Endodermal cell (in vitro differentiated cells): Measurements from ENCODE around the gene EPB41L3. TPM values are rescaled to one million over a fixed set of nuclear protein-coding genes. Genes with fewer than 3 reads are reported as not detected.

Experiments
- DNase-seq: peaks from one replicate; pipeline ENCODE4 v3.0.0-alpha.2; 2017
- H3K27ac ChIP-seq: 2 replicates; pipeline ENCODE4 v1.5.1; 2013; ENCODE audit warnings: mild to moderate bottlenecking, low read depth, low read length, moderate library complexity
- H3K27me3 ChIP-seq: 2 replicates; pipeline ENCODE4 v1.6.1; 2013; ENCODE audit warnings: mild to moderate bottlenecking, low read length, moderate library complexity; ENCODE audit not compliant: insufficient read depth, control insufficient read depth, poor library complexity, severe bottlenecking
- H3K36me3 ChIP-seq: 2 replicates; pipeline ENCODE4 v1.7.0; 2013; ENCODE audit warnings: mild to moderate bottlenecking, low read length, moderate library complexity; ENCODE audit not compliant: control insufficient read depth, insufficient read depth
- H3K4me1 ChIP-seq: one replicate; pipeline ENCODE4 v1.7.0; 2013; ENCODE audit warnings: low read length; ENCODE audit not compliant: control insufficient read depth, insufficient read depth
- H3K4me3 ChIP-seq: 2 replicates; pipeline ENCODE4 v1.5.1; 2013; ENCODE audit warnings: mild to moderate bottlenecking, low read length, moderate library complexity
- H3K9ac ChIP-seq: 2 replicates; pipeline ENCODE4 v1.6.1; 2013; ENCODE audit warnings: mild to moderate bottlenecking, low read length, moderate library complexity; ENCODE audit not compliant: poor library complexity, severe bottlenecking; ENCODE audit errors: extremely low read depth
- H3K9me3 ChIP-seq: 2 replicates; pipeline ENCODE4 v1.6.1; 2013; ENCODE audit warnings: mild to moderate bottlenecking, low read length, moderate library complexity; ENCODE audit not compliant: control insufficient read depth
- H3K27ac Mint-ChIP-seq: 2 replicates; pipeline ENCODE4 v1.8.0; 2020; ENCODE audit warnings: mixed read lengths
- H3K27me3 Mint-ChIP-seq: 2 replicates; pipeline ENCODE4 v1.8.0; 2021; ENCODE audit warnings: mild to moderate bottlenecking, mixed read lengths; ENCODE audit not compliant: insufficient read depth
- H3K36me3 Mint-ChIP-seq: 2 replicates; pipeline ENCODE4 v1.8.0; 2020; ENCODE audit warnings: low read depth, mixed read lengths
- H3K4me1 Mint-ChIP-seq: 2 replicates; pipeline ENCODE4 v1.8.0; 2020; ENCODE audit warnings: mixed read lengths
- H3K4me3 Mint-ChIP-seq: 2 replicates; pipeline ENCODE4 v1.8.0; 2020; ENCODE audit warnings: mild to moderate bottlenecking, moderate library complexity, mixed read lengths
- H3K9me3 Mint-ChIP-seq: 2 replicates; pipeline ENCODE4 v1.8.0; 2020; ENCODE audit warnings: mild to moderate bottlenecking, mixed read lengths
- WGBS, 2 experiments: methylation state at CpG; one replicate each; pipeline versions ENCODE4 v1.1.5 to v1.1.7; 2013; ENCODE audit warnings: missing lambda C conversion rate in 2 of 2, mixed read lengths in 1 of 2; ENCODE audit not compliant: insufficient coverage in 1 of 2, insufficient read length in 1 of 2; 5-methylcytosine and 5-hydroxymethylcytosine counted together
- total RNA-seq, 2 donors: library from RNA; stranded (reverse); fragmentation: NEBNext Ultra II Directional in 1 of 2; extraction: Animal tissue kit (Norgen Biotek cat#: 25700) in 1 of 2; gene quantifications; 2 replicates in 1 of 2; 3 replicates in 1 of 2; pipeline ENCODE4 v1.2.1, GENCODE V29; 2021
- TF ChIP-seq, protein P1 (sequence below): fragments of 200-600 bp; sonication (generic); conservative IDR thresholded peaks from 2 replicates; pipeline ENCODE4 v1.5.0; 2021; ENCODE audit warnings: antibody characterized with exemption, mild to moderate bottlenecking

Gene EPB41L3
- total RNA-seq, 2 donors from 2014 or later: 49.3 to 51.6 TPM

DNA sequence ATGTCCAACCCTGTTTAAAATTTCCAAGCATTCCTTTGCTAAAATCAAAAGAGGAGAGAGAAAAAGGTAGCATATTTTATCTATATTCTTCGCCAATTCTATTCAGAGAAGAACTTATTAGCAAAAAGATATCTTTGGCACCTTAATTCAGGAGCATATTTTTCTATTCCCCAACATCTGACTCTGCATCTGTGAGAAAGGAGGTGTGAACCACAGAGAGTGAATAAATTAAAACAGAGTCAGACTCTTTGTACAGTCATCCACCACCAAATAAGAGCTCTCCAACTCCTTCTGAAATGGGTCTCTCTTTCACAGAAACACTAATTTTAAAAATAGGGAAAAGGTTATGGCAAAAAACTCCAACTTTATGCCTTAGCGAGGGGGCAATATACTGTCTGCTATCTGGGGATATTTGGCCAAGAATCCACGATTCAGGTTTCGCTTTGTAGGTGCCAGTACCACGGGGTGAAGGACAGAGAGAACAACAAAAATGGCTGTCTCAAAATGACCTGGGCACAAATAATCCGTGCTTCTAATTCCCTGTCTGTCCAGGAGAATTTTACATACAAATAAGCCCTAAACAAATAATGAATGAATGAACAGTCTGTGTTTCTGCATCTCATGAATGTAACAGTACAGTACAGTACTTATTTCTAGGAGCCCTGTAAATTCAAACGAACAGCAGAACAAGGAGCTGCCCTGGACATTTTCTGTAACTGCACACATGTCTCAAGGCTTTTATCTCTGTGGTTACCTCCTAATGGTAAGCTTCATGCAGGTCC is 43.4 kb downstream of the EPB41L3 start:
- Histone ChIP-seq H3K36me3 (no peaks in the 10 kb centered on the region), H3K4me3 (no peak overlapping the region), H3K27ac (no peak overlapping the region), H3K9ac (no peak overlapping the region), H3K9me3 (no peaks in the 10 kb centered on the region), H3K27me3 (no peaks in the 10 kb centered on the region), H3K4me1 (no peaks in the 10 kb centered on the region)
- WGBS, 2 experiments: 81 to 86% methylated on average over 5 to 7 of the region's 7 CpGs
- no peaks in the 10 kb centered on the region for H3K36me3 Mint-ChIP-seq
- no peaks in the 10 kb centered on the region for H3K9me3 Mint-ChIP-seq
- H3K27ac Mint-ChIP-seq: no peak overlapping the region
- H3K4me1 Mint-ChIP-seq: no peaks in the 10 kb centered on the region
- DNase-seq: no peak
- no peak overlapping the region for H3K4me3 Mint-ChIP-seq
- TF ChIP-seq, protein P1, sequence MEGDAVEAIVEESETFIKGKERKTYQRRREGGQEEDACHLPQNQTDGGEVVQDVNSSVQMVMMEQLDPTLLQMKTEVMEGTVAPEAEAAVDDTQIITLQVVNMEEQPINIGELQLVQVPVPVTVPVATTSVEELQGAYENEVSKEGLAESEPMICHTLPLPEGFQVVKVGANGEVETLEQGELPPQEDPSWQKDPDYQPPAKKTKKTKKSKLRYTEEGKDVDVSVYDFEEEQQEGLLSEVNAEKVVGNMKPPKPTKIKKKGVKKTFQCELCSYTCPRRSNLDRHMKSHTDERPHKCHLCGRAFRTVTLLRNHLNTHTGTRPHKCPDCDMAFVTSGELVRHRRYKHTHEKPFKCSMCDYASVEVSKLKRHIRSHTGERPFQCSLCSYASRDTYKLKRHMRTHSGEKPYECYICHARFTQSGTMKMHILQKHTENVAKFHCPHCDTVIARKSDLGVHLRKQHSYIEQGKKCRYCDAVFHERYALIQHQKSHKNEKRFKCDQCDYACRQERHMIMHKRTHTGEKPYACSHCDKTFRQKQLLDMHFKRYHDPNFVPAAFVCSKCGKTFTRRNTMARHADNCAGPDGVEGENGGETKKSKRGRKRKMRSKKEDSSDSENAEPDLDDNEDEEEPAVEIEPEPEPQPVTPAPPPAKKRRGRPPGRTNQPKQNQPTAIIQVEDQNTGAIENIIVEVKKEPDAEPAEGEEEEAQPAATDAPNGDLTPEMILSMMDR: no peak
- H3K27me3 Mint-ChIP-seq: peaks cover 5% of the 10 kb centered on the region

DNA sequence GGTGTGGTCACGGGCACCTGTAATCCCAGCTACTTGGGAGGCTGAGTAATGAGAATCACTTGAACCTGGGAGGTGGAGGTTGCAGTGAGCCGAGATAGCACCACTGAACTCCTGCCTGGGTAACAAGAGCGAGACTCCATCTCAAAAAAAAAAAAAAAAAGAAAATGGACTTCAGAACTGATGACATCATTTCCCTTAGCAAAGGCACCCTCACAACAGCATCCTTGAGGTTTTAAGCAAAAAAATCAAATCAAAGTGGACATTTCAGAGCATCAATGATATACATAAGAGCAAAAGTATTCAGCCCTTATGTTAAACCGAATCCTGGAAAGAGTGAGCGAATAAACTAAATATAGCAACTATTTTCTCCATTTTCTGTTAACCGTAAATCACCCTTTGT is 45.3 kb downstream of the EPB41L3 start:
- no peaks in the 10 kb centered on the region for H3K9me3 ChIP-seq
- H3K27ac ChIP-seq: no peak overlapping the region
- no peaks in the 10 kb centered on the region for H3K27me3 Mint-ChIP-seq
- H3K4me1 Mint-ChIP-seq: peaks cover 4% of the 10 kb centered on the region
- no peaks in the 10 kb centered on the region for H3K36me3 ChIP-seq
- 93% methylated on average over 3 to 5 of the region's 6 CpGs for WGBS, 2 experiments
- H3K27me3 ChIP-seq: no peaks in the 10 kb centered on the region
- H3K36me3 Mint-ChIP-seq: no peaks in the 10 kb centered on the region
- H3K4me3 Mint-ChIP-seq: no peak overlapping the region
- H3K4me3 ChIP-seq: no peak overlapping the region
- no peak overlapping the region for H3K27ac Mint-ChIP-seq
- no peak for DNase-seq
- H3K9me3 Mint-ChIP-seq: no peaks in the 10 kb centered on the region
- TF ChIP-seq, protein P1: no peak
- H3K4me1 ChIP-seq: no peaks in the 10 kb centered on the region
- H3K9ac ChIP-seq: no peak overlapping the region

DNA sequence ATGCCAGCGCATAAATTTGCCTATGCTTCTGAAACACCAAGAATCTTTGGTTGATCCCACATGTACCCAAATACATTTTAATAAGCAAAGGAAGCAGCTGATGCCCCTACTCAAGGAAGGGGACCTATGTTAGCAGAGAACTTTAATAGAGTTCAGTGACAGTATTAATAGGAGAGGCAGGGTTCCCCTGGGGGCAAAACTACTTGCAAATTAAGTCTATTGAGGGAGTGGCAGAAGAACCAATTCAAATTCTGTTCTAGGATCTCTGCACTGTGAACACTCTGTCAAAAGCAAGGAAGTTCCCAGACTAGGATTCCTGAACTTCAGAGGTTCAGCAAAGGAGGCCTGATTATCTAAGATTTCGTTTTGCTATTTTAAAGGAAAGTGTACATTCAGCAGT is 47.5 kb downstream of the EPB41L3 start:
- H3K4me1 Mint-ChIP-seq: peaks cover 4% of the 10 kb centered on the region
- TF ChIP-seq, protein P1: no peak
- WGBS, 2 experiments: 97 to 100% methylated on average over 1 to 2 of the region's 2 CpGs

More for the DNA sequence above, 47.5 kb downstream of the EPB41L3 start:
- no peaks in the 10 kb centered on the region for H3K9me3 Mint-ChIP-seq
- no peaks in the 10 kb centered on the region for H3K27me3 Mint-ChIP-seq
- H3K4me3 Mint-ChIP-seq: no peak overlapping the region
- Histone ChIP-seq H3K27ac (no peak overlapping the region), H3K9me3 (no peaks in the 10 kb centered on the region), H3K4me1 (no peaks in the 10 kb centered on the region), H3K9ac (no peak overlapping the region), H3K36me3 (no peaks in the 10 kb centered on the region), H3K4me3 (no peak overlapping the region), H3K27me3 (no peaks in the 10 kb centered on the region)
- H3K27ac Mint-ChIP-seq: no peak overlapping the region
- no peaks in the 10 kb centered on the region for H3K36me3 Mint-ChIP-seq
- no peak for DNase-seq
